Loucy (cell line): Measurements from ENCODE around the gene CDA.
A peak's percentile ranks its signal among the peaks of the same experiment; 100 is the strongest.

Source experiments
- H2AFZ ChIP-seq: fragments of 200-600 bp; sonication (generic); 2 replicates; pipeline ENCODE4 v1.6.0; 2016; ENCODE audit warnings: antibody characterized with exemption, mild to moderate bottlenecking, low read length, moderate library complexity
- H3F3A ChIP-seq: fragments of 200-600 bp; 2 replicates; pipeline ENCODE4 v1.6.0; 2016; ENCODE audit warnings: antibody characterized with exemption, low read depth, mild to moderate bottlenecking
- H3K27me3 ChIP-seq: fragments of 200-600 bp; sonication (generic); 2 replicates; pipeline ENCODE4 v1.6.1; 2014; ENCODE audit warnings: low read length, mild to moderate bottlenecking; ENCODE audit not compliant: insufficient read depth, poor library complexity, severe bottlenecking
- H3K36me3 ChIP-seq: fragments of 200-600 bp; sonication (generic); 2 replicates; pipeline ENCODE4 v1.6.1; 2016; ENCODE audit warnings: low read length; ENCODE audit not compliant: insufficient read depth
- H3K4me1 ChIP-seq: fragments of 200-600 bp; sonication (generic); 2 replicates; pipeline ENCODE4 v1.5.1; 2014; ENCODE audit warnings: low read length, mild to moderate bottlenecking; ENCODE audit not compliant: insufficient read depth, poor library complexity, severe bottlenecking
- H3K4me2 ChIP-seq: fragments of 200-600 bp; sonication (generic); 2 replicates; pipeline ENCODE4 v1.6.0; 2014; ENCODE audit warnings: antibody characterized with exemption, low read length, low read depth, mild to moderate bottlenecking; ENCODE audit not compliant: poor library complexity, severe bottlenecking
- H3K4me3 ChIP-seq: fragments of 200-600 bp; sonication (generic); 2 replicates; pipeline ENCODE4 v1.5.1; 2014; ENCODE audit warnings: low read length, mild to moderate bottlenecking, mixed read lengths; ENCODE audit not compliant: poor library complexity, severe bottlenecking
- H3K79me2 ChIP-seq: fragments of 200-600 bp; sonication (generic); 2 replicates; pipeline ENCODE4 v1.6.1; 2014; ENCODE audit warnings: low read length; ENCODE audit not compliant: insufficient read depth
- H3K9ac ChIP-seq: fragments of 200-600 bp; sonication (generic); 2 replicates; pipeline ENCODE4 v1.6.0; 2014; ENCODE audit warnings: mild to moderate bottlenecking, low read depth, low read length, moderate library complexity; ENCODE audit not compliant: poor library complexity, severe bottlenecking
- H3K9me2 ChIP-seq: fragments of 200-600 bp; sonication (generic); replicated peaks from 2 replicates; pipeline ENCODE4 v1.6.1; 2016; ENCODE audit warnings: low read depth, low read length, mixed read lengths
- H3K9me3 ChIP-seq: fragments of 200-600 bp; sonication (generic); 2 replicates; pipeline ENCODE4 v1.6.1; 2014; ENCODE audit warnings: mild to moderate bottlenecking, antibody characterized with exemption, low read length, low read depth; ENCODE audit not compliant: insufficient read depth
- H4K20me1 ChIP-seq: fragments of 200-600 bp; sonication (generic); 2 replicates; pipeline ENCODE4 v1.6.0; 2014; ENCODE audit warnings: antibody characterized with exemption, low read length, mild to moderate bottlenecking; ENCODE audit not compliant: insufficient read depth, poor library complexity, severe bottlenecking
- EZH2phosphoT487 ChIP-seq: fragments of 200-600 bp; IDR thresholded peaks from 2 replicates; pipeline ENCODE4 v1.6.1; 2018; ENCODE audit warnings: antibody characterized with exemption, mild to moderate bottlenecking, moderate library complexity, borderline replicate concordance
- TF ChIP-seq, protein P1 (sequence below): fragments of 200-600 bp; sonication (generic); conservative IDR thresholded peaks from 2 replicates; pipeline ENCODE4 v1.5.1; 2014; ENCODE audit warnings: mild to moderate bottlenecking, antibody characterized with exemption, low read length

CDA gene

DNA sequence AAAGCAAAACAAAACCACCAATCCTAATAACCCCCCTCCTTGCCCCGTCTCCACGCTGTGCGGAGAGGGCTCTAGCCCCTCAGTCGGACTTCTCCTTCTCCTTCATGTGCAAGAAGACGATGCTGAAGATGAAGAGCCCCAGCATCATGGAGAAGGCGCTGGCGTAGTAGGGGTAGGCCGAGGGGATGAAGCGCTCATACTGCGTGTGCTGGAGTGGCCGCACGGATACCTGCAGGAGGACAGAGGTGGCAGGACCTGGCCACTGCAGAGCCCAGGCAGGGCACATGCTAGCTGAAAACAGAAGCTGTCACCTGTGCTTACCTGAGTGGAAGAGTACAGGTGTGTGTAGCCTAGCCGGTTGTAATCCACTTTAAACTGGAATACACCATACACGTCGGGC, 63.4 kb downstream of the CDA start:
- H3K9ac ChIP-seq, result no peak overlapping the region
- H3K4me2 ChIP-seq, result no peak overlapping the region
- peaks cover 84% of the 10 kb centered on the region; the same call in 1 of the 2 replicates for H3K36me3 ChIP-seq
- H3K9me2 ChIP-seq, result no peaks in the 10 kb centered on the region
- H2AFZ ChIP-seq, result no peak overlapping the region
- peaks cover 17% of the 10 kb centered on the region for H3K79me2 ChIP-seq
- TF ChIP-seq, protein P1, sequence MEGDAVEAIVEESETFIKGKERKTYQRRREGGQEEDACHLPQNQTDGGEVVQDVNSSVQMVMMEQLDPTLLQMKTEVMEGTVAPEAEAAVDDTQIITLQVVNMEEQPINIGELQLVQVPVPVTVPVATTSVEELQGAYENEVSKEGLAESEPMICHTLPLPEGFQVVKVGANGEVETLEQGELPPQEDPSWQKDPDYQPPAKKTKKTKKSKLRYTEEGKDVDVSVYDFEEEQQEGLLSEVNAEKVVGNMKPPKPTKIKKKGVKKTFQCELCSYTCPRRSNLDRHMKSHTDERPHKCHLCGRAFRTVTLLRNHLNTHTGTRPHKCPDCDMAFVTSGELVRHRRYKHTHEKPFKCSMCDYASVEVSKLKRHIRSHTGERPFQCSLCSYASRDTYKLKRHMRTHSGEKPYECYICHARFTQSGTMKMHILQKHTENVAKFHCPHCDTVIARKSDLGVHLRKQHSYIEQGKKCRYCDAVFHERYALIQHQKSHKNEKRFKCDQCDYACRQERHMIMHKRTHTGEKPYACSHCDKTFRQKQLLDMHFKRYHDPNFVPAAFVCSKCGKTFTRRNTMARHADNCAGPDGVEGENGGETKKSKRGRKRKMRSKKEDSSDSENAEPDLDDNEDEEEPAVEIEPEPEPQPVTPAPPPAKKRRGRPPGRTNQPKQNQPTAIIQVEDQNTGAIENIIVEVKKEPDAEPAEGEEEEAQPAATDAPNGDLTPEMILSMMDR, result no peak
- TF ChIP-seq EZH2phosphoT487, result no peak
- peaks cover 25% of the 10 kb centered on the region for H4K20me1 ChIP-seq
- H3K9me3 ChIP-seq, result no peaks in the 10 kb centered on the region
- H3K4me3 ChIP-seq, result no peak overlapping the region
- H3F3A ChIP-seq, result no peaks in the 10 kb centered on the region
- H3K4me1 ChIP-seq, result no peaks in the 10 kb centered on the region
- H3K27me3 ChIP-seq, result no peaks in the 10 kb centered on the region

- Histone ChIP-seq H3K9me3 (no peaks in the 10 kb centered on the region), H3K9me2 (no peaks in the 10 kb centered on the region), H3K9ac (no peak overlapping the region), H4K20me1 (peaks cover 39% of the 10 kb centered on the region), H3K36me3 (peaks cover 82% of the 10 kb centered on the region; the same call in 1 of the 2 replicates), H3K4me1 (peaks cover 8% of the 10 kb centered on the region), H3K27me3 (no peaks in the 10 kb centered on the region), H3K79me2 (peaks cover 36% of the 10 kb centered on the region), H3F3A (no peaks in the 10 kb centered on the region), H3K4me3 (no peak overlapping the region), H3K4me2 (no peak overlapping the region), H2AFZ (no peak overlapping the region)
- TF ChIP-seq EZH2phosphoT487, result no peak
- TF ChIP-seq, protein P1, result 0 out of 2 replicates have a peak, but pooled peaks have one; percentile 15
Measured at GRCh38 chr1:20654104-20654690, 65.3 kb downstream of the CDA start.

DNA sequence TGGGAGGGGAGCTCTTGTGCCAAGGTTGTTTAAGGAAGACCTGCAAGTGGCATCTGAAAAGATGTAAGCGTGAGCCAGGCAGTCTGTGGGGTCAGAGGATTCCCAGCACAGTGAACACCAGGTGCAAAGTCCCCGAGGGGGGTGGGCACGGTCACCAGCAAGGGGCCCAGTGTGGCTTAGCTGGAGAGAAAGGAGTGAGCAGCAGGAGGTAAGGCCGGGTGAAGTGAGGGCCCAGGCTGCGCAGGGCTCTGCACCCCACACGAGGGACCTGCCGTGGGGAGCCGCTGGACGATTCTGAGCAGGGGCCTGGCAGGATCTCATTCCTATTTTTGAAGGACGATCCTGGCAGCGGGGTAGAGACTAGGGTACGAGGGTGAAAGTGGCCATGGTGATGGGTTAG, 68.1 kb downstream of the CDA start:
- Histone ChIP-seq H3K4me2 (peak overlapping the region; percentile 98), H3K36me3 (peaks cover 61% of the 10 kb centered on the region; the same call in 1 of the 2 replicates), H3K27me3 (no peaks in the 10 kb centered on the region), H3K79me2 (peaks cover 60% of the 10 kb centered on the region), H4K20me1 (peaks cover 58% of the 10 kb centered on the region), H3K4me1 (peaks cover 23% of the 10 kb centered on the region), H3K9ac (no peak overlapping the region), H3F3A (no peaks in the 10 kb centered on the region), H3K9me3 (no peaks in the 10 kb centered on the region), H3K4me3 (no peak overlapping the region), H2AFZ (no peak overlapping the region), H3K9me2 (no peaks in the 10 kb centered on the region)
- TF ChIP-seq, protein P1, result no peak
- no peak for TF ChIP-seq EZH2phosphoT487
